DMS79 (cell line): ENCODE data around the gene SPTBN1.

Experiments
- DNase-seq: peaks from one replicate; lab custom pipeline; 2025; lab: John Stamatoyannopoulos, UW

SPTBN1 gene

DNA sequence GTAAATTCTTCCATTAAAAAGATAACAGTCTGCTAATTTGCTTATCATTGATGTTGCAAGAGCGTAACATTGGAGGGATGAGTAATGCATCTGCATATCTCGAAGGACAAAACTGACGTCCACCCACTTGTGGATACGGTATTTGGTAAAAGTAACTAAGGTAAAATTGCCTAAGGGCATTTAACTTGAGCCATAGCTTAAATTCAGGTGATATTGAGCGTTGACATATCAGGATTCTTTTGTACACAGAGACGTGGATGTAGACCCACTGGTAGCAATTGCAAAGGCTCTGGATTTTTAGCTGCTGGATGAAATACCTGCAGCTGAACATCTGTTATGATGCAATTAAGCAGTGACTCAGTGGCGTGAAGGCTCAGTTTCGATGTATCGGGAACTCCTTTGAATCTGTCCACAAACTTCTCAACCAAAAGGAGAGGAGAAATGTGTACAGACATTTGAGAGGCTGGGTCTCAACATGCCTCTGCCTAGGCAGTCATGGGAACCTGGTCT, 119.3 kb downstream of the SPTBN1 start:
- DNase-seq, result no peak

DNA sequence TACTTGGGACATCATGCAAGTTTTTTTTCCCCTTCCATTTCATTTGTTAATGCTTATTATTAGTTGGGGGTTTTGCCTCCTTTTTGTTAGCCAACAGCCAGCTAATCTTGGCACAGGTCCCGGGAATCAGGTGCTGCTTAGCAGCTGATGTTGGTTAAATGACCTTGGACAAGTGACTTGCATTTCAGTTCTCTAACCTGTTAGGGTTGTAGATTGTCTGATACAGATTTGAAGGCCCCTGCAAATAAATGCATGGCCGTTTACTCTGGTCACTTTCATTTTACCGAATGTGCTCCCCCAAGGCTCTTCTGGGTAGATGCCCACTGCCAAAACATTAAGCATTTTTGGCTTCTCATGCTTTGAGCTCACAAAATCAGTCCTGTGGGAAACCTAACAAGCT, 120.9 kb downstream of the SPTBN1 start:
- peak; percentile 50 for DNase-seq

DNA sequence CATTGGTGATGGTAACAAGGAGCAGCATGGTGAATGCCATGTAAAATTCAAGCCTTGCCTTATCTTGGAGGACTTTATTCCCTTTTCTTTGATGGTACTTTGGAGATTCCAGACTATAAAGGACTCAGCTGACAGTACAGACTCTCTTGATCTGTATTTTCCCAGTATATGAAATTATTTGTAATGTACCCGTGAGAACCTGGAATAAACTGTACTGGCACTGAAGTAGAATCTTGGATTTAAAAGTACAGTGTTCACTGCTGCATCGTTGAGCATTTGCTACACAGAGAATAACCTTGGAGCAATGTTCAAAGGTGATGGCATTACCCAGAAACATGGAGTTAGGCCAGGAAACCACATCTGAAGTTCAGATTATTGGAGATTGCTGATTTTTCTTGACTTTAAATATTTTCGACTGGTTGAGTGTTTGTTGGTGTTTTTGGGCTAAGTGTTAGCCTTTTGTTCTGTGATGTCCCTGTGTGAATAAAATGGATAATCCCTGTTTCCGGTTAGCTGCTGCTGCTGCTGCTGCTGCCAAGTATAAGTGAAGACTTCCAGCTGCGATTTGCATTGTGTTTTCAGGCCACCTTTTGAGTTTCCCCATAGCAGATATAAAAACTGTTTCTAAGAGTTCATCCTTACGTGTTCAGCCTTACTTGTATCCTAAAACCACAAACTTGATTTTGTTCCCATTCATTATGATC, 122.0 kb downstream of the SPTBN1 start:
- no peak for DNase-seq

DNA sequence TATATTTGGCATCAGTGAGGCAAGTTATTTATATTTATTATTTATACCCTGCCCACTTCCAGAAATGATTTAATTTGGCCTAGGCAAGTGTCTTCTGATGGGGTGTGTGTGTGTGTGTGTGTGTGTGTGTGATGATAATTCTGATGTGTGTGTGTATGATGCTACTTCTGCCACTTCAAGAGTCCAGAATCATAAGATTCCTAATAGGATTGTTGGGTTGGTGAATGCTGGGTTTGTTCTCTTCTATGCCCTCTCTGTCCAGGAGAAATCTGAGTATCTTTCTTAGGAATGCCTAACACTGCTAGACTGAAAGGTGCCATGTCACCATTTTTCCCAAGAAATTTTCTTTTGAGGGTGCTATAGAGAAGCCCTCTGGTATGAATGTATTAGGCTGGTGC, 122.5 kb downstream of the SPTBN1 start:
- no peak for DNase-seq

DNA sequence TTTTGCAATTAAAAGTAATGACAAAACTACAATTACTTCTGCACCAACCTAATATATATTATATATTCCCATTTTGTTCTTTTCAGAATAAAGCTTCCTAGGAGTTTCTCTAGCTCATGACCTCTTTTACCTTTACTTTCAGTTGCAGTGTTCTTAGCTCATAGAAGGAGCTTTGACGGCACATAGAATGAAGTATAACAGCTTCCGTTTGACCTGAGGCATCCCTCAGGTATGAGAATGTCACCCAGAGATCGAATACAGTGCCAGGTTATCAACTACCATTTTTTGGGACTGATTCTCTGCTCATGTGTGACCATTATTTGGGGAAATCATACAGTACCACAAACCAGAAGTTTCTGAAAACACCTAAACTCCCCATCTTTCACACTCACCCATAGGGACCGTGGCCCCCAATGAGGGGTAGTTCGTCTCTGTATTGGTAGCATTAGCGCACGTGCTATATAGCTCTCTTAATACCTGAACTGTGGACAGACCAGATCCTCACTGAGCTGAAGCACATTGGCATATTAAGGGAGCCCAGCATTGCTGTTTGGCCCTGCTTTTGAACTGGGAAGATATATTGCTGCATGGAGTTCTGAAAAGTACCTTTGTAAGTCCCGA, 123.0 kb downstream of the SPTBN1 start:
- DNase-seq, result no peak

DNA sequence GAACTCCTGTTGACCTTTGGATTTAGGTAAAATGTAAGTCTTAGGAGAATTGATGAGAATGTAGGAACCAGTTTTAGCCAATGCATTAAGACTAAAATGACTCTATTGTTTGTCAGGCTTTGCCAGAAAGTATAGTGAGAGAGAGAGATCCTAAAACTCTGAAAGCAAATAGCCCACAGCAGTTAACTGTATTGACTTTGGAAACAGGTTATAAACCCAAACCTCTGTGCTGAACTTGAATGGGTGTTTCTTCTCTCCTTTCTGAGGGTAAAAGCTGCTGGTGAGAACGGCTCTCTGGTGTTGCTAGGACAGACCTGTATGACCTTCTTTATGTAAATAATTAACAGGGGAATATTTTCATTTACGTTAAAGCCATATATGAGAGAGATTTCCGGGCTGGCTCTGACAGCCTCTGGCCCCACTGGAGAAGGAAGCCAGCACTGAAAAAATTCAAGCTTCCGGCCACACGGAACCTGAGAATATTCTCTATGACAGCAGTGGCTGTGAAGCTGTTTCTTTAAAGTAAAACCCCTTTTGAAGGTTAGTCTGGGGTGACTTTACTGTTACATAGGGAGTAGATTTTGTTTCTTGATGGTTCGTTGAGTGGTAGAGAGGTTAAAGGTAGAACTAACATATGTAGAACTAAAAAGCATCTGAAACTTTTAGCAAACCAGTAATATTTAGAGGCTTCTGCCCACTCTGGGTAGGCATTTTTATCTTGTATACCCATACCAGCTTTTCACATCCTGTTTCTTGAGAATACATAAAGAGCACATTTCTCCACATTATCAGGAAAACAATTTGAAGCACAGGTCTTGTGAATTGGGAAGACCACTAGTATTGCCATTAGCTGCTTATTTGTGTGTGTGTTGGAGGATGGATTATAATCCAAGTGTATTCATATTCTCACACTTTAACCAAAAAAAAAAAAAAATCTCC, 123.8 kb downstream of the SPTBN1 start:
- DNase-seq, result no peak

DNA sequence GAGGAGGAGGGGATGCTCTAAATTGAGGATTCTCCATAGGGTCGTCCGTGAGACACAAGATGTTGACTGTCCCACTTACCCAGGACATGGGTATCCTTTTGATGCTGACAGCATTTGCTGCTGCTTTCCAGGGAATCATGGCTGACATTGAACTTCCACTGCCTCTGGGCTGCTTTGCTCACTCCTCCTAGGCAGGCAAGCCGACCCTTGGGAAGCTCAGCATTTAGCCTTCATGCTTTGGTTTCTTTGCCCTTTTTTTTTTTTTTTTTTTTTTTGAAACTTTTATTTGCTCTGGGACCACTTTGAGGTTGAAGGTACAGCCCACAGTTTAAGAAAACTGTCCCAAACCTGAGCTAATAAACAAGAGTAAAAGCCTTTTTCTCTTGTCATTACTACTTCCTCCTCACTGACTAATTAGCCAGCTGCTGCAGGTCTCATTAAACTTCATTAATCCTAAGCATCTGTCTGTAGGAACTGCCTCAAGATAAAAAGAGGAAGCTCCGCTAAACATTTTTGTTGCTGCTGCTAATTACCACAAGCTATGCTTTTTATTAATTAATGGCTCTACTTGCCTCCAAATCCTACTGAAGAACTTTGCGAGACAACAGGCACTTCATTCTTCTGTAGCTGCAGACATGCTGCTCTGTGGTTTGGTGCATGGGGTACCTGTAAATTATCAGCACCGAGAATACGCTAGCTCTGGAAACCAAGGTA, 125.4 kb downstream of the SPTBN1 start:
- DNase-seq, result peak; percentile 35

DNA sequence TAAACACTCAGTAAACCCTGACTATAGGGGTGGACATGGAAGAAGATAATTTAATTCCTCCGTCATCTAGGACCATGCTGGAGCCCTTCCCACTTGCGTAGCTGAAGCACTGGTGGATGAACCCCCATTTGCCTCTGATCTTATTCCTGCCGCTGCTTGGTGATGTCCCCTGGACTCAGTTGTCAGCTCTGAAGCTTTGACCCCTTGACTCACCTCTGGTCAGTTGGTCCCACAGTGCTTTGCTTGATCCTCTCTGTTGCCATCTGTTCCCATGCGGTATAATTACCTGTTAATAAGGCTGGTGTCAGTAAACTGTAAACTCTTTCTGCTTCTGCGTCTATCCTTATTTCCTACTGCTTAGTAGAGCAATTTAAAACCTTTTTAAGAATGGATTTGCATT, 126.9 kb downstream of the SPTBN1 start:
- DNase-seq, result no peak

DNA sequence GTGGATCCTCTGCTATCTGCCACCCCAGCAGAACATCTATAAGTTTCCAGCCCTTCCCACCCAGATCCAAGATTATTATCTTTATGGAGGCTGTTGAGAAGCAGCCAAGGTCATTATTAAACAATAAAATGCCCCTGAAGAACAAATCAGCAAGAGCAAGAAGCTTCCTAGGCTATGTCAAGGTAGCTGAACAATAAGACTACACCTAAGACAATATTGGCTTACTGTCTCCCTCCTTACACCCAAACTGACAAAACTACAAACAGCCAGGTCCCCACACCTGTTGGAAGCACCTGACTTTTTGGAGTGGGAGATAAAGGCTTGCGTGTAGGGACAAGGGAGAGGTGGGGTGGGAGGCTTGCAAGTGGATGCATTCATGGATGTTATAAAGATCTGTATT, 128.5 kb downstream of the SPTBN1 start:
- no peak for DNase-seq

DNA sequence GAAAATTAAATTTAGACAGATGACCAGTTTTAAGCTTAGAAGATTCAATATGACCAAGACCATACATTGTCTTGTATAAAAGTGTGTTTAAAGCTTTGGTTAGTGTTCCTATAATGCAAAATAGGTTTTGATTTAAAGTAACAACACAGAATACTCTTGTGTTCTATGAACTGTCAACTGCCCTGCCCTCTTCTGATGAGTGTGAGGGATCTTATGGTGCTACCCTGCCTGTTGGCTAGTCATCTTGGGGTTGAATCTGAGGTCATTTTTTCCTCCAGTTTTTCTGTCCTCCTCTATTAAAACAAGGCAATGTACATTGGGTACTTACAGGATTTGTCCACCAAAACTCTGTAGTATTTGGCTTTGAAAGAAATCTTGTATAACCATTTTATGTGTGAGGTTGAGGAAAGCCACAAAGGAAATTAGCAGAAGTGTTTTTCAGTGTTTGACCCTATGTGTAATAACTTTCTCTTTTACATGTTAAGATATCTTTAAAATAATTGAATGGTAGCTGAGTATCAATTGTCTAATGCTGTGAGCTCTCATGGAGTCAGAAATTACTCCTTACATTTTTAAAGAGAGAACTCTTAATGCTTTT, 129.1 kb downstream of the SPTBN1 start:
- no peak for DNase-seq

DNA sequence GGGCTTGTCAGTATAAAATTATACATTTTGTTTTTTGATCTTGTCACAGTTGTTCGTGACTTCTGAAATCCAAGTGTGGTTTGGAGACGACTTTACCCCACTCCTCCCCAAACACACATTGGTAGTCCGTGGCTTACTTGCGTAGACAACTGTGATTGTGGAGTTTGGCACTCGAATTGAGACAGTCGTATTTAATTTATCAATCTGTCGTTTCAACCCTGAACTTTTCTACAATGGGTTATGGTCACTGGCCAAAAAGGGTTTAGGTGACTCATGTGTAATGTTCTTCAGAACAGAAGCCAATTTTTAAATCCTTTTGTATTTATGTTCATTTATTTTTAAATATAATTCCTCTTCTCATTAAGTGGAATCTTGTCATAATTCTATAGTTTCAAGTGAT, 129.9 kb downstream of the SPTBN1 start:
- DNase-seq, result no peak

DNA sequence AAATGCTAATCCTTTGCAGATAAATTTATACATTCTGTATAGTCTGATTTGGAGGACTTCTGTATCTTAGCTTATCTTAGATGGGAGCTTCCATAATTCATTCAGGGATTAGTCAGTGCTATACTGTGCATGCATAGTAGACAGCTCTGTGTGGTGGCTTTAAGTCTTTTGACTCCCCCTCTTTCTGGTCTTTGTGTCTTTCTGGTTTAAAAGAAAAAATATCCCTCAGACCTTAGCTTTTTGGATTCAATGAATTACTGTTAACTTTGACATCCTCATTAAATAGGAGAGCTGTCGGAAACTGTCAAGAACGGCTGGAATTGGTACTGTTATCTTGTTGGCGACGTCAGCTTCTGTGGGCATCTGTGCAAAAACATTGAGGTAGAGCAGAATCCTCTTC, 130.4 kb downstream of the SPTBN1 start:
- no peak for DNase-seq

DNA sequence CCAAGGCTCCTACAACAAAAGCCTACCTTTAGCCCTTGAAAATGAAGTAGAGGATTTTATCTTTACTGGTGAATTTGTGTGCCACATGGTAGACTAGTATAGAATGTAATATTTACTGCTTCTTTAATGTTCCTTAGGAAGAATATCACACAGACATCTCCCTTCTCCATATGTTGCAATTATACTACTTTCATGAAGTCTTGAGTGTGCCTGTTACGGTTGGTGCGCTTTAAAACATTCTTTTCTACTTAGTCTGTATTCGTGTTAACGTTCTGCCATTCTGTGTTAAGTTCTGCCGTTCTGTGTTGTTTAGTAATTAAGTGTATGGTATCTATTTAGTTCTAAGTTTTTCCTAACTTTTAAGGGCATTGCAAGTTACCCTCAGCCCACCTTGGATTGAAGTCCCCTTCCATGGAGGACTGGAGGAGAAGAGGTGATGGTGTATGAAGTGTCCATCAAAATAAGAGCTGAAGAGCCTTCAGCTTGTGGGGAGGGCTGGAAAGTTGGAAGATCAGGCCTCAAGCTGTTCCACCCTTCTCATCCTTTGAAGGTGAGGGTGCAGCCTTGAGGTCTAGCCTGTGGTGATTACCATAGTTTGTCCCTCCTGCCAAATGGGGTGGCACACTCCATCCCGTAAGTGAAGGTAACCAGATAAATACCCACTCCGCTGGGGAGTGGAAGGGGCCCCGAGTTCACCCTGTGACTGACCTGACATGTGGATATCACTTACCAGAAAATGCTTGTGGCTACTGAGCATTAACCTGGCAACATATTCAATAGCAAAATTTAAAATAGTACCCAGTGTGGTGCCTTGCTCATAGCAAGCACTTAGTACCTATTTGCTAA, 131.3 kb downstream of the SPTBN1 start:
- no peak for DNase-seq

DNA sequence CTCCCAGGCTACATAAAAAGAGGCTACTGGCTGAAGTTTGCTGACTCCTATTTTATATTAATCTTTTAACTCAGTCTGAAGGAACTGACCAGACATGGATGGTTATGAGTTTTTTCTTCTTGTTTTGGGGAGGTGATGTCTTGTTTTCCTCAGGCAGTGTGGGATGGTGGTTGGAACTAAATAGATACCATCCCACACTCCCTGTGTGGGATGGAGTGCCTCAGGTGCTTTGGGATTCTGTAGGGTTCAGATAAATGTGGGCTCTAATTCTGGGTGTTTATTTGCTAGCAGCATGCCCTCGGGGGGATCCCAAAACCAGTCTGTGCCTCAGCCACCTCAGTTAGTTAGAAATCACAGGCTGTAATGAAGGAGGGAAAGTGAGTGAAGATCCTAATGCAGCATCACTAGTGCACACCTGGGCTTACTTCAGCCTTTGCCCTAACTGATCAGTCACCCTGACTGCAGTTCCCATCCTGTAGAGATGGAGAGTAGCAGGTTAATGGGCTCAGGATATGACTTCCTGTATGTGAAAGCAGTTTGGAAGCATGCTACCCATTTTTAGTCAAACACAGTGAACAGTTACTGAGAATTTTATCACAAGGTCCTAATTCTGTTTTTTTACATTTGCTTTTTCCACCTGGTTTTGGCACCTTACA, 132.2 kb downstream of the SPTBN1 start:
- no peak for DNase-seq

DNA sequence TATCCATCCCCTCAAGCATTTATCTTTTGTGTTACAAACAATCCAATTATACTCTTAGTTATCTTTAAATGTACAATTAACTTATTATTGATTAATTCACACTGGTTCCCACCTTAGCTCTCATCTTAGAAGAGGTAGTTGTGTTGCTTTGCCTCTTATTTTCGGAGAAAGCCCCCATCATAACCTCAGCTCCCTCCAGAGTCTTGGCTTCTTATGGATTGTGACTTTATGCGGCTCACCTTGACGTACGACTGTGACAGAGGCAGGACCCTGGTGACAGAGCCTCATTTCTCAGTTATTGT, 132.9 kb downstream of the SPTBN1 start:
- no peak for DNase-seq

DNA sequence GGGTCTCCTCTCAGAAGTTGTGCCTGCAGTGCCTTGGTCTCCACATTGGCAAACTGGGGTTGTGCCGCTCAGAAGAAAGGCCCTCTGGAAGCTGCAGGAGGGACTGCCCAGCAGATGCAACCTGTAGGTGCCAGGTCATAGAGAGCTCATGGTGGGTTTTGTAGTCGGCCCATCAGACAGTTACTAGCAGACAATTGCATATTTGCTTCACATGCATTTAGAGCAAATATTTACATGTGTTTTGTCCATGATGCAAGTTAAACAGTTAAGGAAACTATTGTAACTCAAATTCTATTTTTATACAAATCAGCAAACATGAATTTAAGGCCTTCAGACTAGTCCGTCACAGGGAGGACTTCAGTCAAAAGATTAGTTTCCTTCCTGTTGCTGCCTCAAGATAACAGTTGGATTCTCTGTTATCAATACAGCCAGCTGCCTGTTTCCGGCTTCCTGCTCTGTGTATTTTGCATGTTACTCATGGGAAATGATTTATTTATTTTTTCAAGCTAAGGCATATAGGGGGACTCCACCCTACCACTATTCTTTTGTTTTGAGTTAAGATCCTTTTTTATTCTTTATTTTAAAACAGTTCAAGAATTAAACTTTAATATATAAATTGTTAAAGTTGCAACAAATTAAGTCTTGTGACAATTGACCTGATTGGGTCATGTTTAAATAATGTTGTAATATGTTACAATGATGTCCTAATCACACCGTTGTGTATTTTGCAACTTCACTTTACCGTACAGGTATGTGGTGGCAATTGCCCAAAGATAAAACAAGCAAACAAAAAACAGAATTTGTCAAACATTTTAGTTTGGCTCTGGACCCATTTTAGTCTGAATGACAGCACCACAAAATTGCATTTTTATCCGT, 133.5 kb downstream of the SPTBN1 start:
- no peak for DNase-seq

DNA sequence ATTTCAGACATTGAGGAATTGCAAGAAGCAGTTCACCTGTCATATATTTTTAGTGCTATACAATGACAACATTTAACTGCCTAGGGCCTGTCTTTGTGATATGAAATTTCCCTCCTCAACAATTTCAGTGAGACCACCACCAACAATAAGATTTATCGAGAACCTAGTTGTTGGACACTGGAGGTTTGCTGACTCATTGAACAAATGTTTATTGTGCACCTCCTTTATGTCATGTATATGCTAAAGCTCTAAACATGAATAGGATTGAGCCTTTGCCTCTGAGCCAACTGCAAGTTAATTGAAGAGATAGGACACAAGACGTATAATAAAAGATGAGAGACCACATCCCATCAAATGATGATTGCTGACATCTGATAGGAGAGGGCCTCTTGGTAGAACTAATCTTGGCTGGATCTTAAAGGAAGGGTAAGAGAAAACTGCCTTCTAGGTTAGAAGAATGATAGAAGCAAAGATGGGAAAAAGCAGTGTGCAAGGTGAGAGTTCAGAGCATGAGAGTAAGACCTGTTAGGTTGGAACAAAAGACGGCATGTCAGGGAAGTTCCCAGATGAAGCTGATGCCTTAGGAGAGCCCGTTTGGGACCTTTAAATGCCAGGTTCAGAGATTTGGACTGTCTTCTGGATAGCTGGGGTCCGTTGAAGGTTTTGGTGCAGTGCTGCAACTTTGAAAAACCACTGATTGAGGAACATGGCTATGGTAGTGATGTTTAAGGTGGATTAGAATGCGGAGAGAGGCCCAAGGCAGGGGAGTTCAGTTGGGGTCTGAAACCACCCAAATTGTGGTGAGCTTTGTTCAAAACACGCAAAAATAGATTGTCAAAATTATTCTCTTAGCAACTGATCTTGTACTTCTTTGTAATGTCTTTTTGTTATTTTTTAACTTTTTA, 134.3 kb downstream of the SPTBN1 start:
- DNase-seq, result no peak

DNA sequence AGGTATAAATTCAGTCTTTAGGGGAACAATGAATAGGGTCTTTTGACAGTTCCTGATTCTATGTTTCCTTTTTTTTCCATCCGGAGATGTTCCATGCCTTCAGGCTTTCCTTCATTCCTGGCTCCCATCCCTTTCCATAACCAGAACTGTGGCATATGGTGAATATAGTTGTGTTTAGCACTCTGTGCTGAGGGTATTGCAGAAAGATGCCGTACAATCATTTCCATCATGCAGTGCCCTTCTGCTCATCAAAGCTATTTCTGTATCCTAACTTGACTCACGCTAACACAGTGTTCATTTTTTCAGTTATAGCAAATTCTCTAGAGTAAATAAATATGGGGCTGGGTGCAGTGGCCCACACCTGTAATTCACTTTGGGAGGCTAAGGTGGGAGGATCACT, 135.4 kb downstream of the SPTBN1 start:
- DNase-seq, result no peak
